ENCODE measurements around the gene MRPL10. TPM values are rescaled to one million over a fixed set of nuclear protein-coding genes. Genes with fewer than 3 reads are reported as not detected.

Gene MRPL10
- total and polyA plus RNA-seq, 10 donors = 24.4 to 46.1 (median 34.2) TPM

GRCh38 chr17:47870056-47870455 lies 38.7 kb upstream of the MRPL10 start:
- no peak for TF ChIP-seq CTCF (IDR thresholded peaks at IDR 0.05 in 8 of 11, conservative IDR thresholded peaks at IDR 0.05 in 3 of 11)
- WGBS, 5 donors = 35 to 55% (median 51%) methylated on average over 1 of the region's 1 CpG

DNA sequence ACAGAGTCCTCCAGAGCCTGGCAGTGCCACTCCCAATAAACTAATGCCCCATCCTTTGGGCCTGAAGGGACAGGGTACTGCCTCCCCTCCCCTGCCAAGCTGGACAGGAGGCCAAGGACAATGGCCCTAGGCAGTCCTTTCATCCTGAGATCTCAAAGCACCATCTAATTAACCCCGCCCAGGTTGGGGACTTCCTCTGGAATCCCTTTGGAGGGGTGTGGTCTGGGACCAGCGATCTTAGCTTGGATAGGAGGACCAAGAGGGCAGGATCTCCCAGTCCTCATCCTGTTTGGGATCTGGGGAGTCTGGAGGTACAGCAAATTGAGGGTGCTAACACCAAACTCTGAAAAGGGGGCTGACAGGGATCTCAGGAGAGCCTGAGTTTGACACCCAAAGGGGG lies 37.8 kb upstream of the MRPL10 start:
- 29 to 55% (median 49%) methylated on average over 2 of the region's 2 CpGs for WGBS, 5 donors
- H3K4me1 ChIP-seq = peaks cover 0 to 10% (median 0%) of the 10 kb centered on the region in 6 donors
- peaks cover 0 to 86% (median 17%) of the 10 kb centered on the region in 7 donors for H3K27me3 ChIP-seq (replicated peaks in 1 of 7)
- H3K36me3 ChIP-seq = no peaks in the 10 kb centered on the region
- no peak overlapping the region for H3K27ac ChIP-seq
- intact Hi-C loops (cut with DNase I; ENCODE audit: low total_unique reads) = no loop called here
- no peaks in the 10 kb centered on the region for H3K9me3 ChIP-seq
- H3K4me3 ChIP-seq = no peak overlapping the region
- no peak for DNase-seq
- TF ChIP-seq POLR2A (IDR thresholded peaks at IDR 0.05) (no peak), CTCF (IDR thresholded peaks at IDR 0.05 in 8 of 11, conservative IDR thresholded peaks at IDR 0.05 in 3 of 11) (no peak), POLR2AphosphoS5 (IDR thresholded peaks at IDR 0.05) (no peak)

More at GRCh38 chr17:47870056-47870455, 38.7 kb upstream of the MRPL10 start:
- Histone ChIP-seq H3K36me3 (no peaks in the 10 kb centered on the region), H3K27ac (no peak overlapping the region), H3K9me3 (no peaks in the 10 kb centered on the region), H3K4me1 (peaks cover 0 to 10% (median 0%) of the 10 kb centered on the region in 6 donors), H3K4me3 (no peak overlapping the region), H3K27me3 (replicated peaks in 1 of 7) (peaks cover 0 to 88% (median 17%) of the 10 kb centered on the region in 7 donors)
- DNase-seq = no peak
- intact Hi-C loops (cut with DNase I; ENCODE audit: low total_unique reads) = no loop called here

DNA sequence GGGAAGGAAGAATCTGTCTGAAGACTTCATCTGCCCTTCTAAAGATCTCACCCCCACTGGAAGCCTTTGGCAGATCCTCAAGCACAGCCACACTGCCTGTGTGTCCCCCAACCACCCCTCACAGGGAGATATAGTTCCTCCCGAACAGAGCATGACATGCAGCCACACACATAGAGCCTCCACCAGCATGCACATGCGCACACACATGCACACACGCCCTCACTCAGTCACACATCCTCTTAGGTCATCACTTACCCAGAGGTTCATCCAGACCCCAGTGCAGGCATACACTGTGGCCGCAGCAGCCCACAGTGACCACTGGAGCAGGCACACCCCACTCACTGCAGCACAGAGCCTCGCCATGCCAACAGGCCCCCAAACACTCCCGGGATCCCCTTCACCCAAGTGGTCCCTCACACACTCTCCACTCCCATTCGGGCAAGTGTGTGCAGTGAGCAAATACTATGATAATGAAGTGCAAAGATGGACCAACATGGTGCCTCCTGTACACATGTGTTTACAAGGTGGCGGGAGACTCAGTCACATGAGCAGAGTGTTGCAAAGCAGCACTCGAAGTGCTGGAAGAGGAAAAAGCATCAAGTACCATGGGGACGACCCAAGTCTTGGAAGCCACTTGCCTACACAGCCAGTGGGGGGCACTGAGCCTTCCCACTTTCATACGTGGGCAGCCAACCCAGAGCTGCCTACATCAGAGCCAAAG lies 36.6 kb upstream of the MRPL10 start:
- TF ChIP-seq CTCF (IDR thresholded peaks at IDR 0.05 in 8 of 11, conservative IDR thresholded peaks at IDR 0.05 in 3 of 11) (no peak), POLR2A (IDR thresholded peaks at IDR 0.05) (no peak), POLR2AphosphoS5 (IDR thresholded peaks at IDR 0.05) (no peak)
- no peak overlapping the region for H3K4me3 ChIP-seq
- WGBS, 5 donors = 78 to 92% (median 82%) methylated on average over 11 of the region's 11 CpGs
- no peaks in the 10 kb centered on the region for H3K36me3 ChIP-seq
- H3K27me3 ChIP-seq (replicated peaks in 1 of 7) = peaks cover 0 to 78% (median 17%) of the 10 kb centered on the region in 7 donors
- intact Hi-C loops (cut with DNase I; ENCODE audit: low total_unique reads) = no loop called here
- peaks cover 0 to 12% (median 1%) of the 10 kb centered on the region in 6 donors for H3K4me1 ChIP-seq
- H3K9me3 ChIP-seq = no peaks in the 10 kb centered on the region
- H3K27ac ChIP-seq = no peak overlapping the region
- no peak for DNase-seq

DNA sequence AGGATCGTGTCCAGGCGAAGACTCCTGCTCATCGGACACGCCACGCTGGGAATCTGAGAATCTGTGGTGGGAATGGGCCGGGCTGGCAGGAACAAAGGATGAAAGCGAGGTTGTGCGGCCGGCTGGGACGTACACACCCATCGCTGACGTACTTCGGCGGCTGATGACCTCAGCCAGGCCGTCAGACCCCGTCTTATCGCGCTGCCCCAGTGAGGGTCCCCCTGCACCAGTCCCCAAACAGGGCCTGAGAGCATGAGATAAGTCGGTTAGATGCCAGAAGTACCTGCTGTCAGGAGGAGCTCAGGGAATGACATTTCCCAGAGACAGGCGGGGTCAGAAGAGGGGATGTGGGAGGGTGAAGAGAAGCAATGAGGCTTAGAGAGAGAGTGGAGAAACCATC lies 35.6 kb upstream of the MRPL10 start:
- Histone ChIP-seq H3K36me3 (no peaks in the 10 kb centered on the region), H3K27me3 (replicated peaks in 1 of 7) (peaks cover 0 to 67% (median 8%) of the 10 kb centered on the region in 7 donors), H3K4me3 (no peak overlapping the region), H3K27ac (no peak overlapping the region), H3K4me1 (peaks cover 0 to 10% (median 7%) of the 10 kb centered on the region in 6 donors), H3K9me3 (no peaks in the 10 kb centered on the region)
- intact Hi-C loops (cut with DNase I; ENCODE audit: low total_unique reads) = no loop called here
- TF ChIP-seq POLR2AphosphoS5 (IDR thresholded peaks at IDR 0.05) (no peak), CTCF (IDR thresholded peaks at IDR 0.05 in 8 of 11, conservative IDR thresholded peaks at IDR 0.05 in 3 of 11) (no peak), POLR2A (IDR thresholded peaks at IDR 0.05) (no peak)
- no peak for DNase-seq
- 80 to 90% (median 85%) methylated on average over 20 of the region's 20 CpGs for WGBS, 5 donors
